Activated naive CD4-positive, alpha-beta T cell treated with anti-CD3 and anti-CD28 coated beads for 36 hours (primary cell): ENCODE measurements around the gene C1QTNF8. TPM values are rescaled to one million over a fixed set of nuclear protein-coding genes. Genes with fewer than 3 reads are reported as not detected.

Experiments used
- CTCF ChIA-PET: fragments of 350-600 bp; sonication (Branson Sonifier 250); formaldehyde crosslinking; loops from one replicate; lab custom pipeline; 2021; ENCODE audit warnings: antibody characterized with exemption; lab: Charles Lee
- DNase-seq: peaks from one replicate; pipeline ENCODE4 v3.0.0-alpha.2; 2020
- H3K27ac Mint-ChIP-seq: one replicate; pipeline ENCODE4 v1.8.0; 2021; ENCODE audit warnings: mild to moderate bottlenecking, mixed read lengths
- H3K27me3 Mint-ChIP-seq: one replicate; pipeline ENCODE4 v1.8.0; 2021; ENCODE audit warnings: low read depth, mixed read lengths
- H3K36me3 Mint-ChIP-seq: one replicate; pipeline ENCODE4 v1.8.0; 2021; ENCODE audit warnings: low read depth, mixed read lengths
- H3K4me1 Mint-ChIP-seq: one replicate; pipeline ENCODE4 v1.8.0; 2021; ENCODE audit warnings: low read depth, mixed read lengths
- H3K4me3 Mint-ChIP-seq: one replicate; pipeline ENCODE4 v1.8.0; 2021; ENCODE audit warnings: mild to moderate bottlenecking, moderate library complexity, mixed read lengths
- H3K9me3 Mint-ChIP-seq: one replicate; pipeline ENCODE4 v1.8.0; 2021; ENCODE audit warnings: mixed read lengths
- intact Hi-C: fragments of 100-400 bp; cut with micrococcal nuclease; formaldehyde crosslinking; loops from one replicate; pipeline ENCODE4 v1.15.1; 2023
- total RNA-seq, 2 experiments: library from RNA; stranded (reverse); gene quantifications; one replicate each; pipeline ENCODE4 v1.2.3, GENCODE V29; 2021

The C1QTNF8 gene, protein sequence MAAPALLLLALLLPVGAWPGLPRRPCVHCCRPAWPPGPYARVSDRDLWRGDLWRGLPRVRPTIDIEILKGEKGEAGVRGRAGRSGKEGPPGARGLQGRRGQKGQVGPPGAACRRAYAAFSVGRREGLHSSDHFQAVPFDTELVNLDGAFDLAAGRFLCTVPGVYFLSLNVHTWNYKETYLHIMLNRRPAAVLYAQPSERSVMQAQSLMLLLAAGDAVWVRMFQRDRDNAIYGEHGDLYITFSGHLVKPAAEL
- not detected for total RNA-seq

DNA sequence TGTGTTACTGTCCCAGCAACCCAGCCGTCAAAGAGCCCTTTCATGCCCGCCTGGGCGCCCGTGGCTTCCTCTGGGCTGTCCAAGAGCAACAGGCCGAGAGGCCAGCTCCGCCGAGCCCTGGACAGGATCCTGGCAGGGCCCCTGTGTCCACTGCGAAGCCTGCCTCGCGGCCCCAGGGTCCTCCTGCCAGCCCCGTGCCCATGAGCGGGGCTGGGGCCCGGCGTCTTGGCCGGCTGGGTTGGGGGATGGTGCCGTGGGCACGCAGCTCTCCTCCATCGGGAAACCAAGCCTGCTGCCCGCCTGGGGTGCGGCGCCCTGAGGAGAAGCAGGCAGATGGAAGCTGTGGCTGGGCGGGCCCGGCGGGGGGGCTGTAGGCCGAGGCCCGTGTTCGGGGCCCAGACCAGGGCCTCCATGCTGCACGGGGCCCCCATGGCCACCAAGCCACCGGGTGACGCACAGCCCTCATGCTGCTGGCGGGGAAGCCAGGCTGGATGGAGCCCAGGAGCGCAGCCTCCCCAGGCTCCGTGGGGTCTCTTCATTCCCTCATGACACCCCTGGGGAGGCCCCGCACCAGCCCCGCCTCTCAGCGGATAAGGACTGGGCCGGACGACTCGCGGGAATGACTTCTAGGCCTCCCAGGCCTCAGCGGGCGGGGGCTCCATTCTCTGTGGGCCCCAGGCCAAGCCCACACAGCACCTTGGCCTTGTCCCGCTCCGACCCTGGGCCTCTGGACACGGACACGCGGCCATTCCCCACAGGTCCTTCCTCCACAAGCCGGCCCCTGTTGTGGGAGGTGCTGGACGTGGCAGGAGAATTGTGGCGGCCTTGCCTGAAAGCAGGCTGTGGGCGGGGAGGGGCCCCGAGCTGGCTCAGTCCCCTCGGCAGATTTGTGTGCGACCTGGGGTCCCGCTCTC is at the start of gene C1QTNF8:
Gene C1QTNF8, minus strand, starts transcription at position 76 of the 914 bp plus-strand sequence. CDS start 1,322 bp downstream, outside the sequence.
- Mint-ChIP-seq H3K9me3 (peaks cover 3% of the 10 kb centered on the region), H3K27ac (no peak within 1 kb of the TSS), H3K27me3 (peaks cover 2% of the 10 kb centered on the region), H3K4me1 (no peaks in the 10 kb centered on the region), H3K36me3 (no peaks in the 10 kb centered on the region), H3K4me3 (no peak within 1 kb of the TSS)
- CTCF ChIA-PET: interaction anchor here (0.6 kb wide), 1 partner anchor 10 kb away, joined by 3 read pairs; no protein-coding TSS in a partner anchor
- intact Hi-C loops: no loop called here
- DNase-seq: no peak

DNA sequence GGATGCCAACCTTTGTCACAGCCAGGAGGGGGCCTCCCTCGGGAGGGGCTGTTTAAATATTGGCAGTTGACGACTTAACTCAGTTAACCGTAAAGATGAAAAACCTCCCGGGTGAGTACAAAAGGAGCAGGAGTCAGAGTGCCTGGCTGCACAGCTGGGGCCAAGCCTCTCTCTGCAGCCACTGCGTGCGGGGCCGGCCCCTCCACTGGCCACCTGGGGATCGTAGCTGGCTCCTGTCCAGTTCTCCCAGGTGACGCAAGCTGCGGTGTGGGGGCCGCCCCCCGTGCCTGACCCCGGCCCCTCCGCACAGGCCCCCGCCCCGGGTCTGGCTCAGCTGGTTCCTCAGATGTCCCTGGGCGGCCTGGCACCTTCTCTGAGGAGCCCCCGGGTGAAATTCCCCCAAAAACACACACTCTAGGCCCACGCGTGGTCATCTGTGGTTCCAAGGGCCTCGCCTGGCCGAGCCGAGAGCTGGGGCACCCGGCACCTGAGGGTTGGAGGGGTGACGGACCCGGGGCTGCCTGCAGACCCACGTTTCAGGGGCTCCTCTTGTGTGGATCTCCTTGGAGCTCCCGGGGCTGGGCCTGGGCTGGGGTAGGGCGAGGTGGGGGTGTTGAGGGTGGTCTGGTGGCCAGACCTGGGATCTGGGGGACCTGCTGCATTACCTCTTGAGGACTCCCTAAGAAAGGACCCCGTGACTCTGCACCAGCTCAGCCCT is 49.5 kb upstream of the C1QTNF8 start:
- DNase-seq: no peak
- CTCF ChIA-PET: no interaction called here
- Mint-ChIP-seq H3K27ac (no peak overlapping the region), H3K4me1 (no peaks in the 10 kb centered on the region), H3K36me3 (no peaks in the 10 kb centered on the region), H3K27me3 (no peaks in the 10 kb centered on the region), H3K4me3 (no peak overlapping the region), H3K9me3 (peaks cover 5% of the 10 kb centered on the region)
- intact Hi-C loops: no loop called here

DNA sequence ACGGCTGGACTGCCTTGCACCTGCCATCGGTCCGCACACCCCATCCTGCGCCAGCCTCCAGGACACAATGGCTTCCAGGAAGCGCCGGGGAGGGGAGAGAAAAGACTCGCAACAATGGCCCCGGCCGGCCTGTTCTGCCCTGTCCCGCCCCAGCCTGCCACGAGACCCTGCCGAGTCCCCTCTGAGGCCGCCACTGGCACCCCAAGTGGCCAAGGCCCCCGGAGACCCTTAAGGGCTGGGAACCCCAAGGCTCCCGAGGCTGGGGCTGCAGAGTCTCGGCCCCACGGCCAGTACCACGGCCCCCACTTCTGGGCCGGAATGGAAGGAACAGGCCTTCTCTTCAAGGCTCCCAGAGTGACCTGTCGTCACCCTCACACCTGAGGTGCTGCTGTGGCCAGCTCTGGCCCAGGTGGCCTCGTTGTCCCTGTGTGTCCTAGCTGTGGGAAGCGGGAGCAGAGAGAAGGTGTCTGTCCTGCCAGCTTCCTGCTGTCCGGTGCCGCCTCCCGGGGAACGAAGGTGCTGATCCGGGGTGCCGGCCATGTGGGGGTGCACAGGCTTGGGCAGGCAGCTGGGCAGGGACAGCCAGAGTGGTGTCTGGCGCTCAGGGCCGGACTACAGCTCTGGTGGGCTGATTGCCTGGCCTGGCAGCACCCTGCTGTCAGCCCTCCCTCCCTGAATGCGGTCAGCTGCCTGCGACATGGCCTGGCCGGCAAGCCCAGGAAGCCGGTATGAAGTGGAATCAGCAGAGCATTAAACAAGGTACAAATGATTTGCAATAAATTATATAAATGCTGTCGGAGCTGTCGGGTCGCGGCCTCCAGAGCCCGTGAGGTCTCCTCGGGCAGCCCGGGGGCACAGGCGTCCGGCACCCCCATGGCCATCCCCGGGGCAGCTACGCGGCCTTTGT is 48.7 kb upstream of the C1QTNF8 start:
- DNase-seq: no peak
- Mint-ChIP-seq H3K27me3 (no peaks in the 10 kb centered on the region), H3K9me3 (peaks cover 5% of the 10 kb centered on the region), H3K27ac (no peak overlapping the region), H3K4me1 (no peaks in the 10 kb centered on the region), H3K4me3 (no peak overlapping the region), H3K36me3 (no peaks in the 10 kb centered on the region)
- CTCF ChIA-PET: no interaction called here
- intact Hi-C loops: no loop called here

DNA sequence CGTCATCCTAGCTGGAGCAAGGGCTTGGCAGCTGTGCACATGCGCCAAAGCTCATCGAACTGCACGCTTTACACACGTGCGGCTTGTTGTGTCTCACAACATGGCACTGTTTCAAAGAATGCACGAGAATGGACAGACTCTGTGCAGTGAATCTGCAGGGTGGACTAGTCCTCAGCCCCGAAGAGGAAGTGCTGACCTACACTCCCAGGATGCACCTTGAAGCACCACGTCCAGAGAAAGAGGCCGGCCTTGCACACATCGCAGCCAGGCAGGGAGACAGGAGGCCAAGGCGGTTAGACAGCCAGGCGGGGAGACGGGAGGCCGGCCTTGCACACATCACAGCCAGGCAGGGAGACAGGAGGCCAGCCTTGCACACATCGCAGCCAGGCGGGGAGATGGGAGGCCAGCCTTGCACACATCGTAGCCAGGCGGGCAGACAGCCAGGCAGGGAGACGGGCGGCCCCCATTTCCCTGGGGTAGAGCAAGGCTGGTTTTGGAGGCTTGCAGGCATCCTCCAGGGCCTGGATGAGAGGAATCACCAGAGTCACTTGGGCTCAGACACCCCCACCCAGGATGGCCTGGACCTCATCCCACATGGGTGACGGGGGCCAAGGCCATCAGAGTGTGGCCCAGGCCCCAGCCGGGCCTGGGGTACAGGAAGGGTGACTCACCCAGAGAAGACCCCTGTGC is 47.9 kb upstream of the C1QTNF8 start:
- Mint-ChIP-seq H3K27ac (no peak overlapping the region), H3K36me3 (no peaks in the 10 kb centered on the region), H3K4me1 (no peaks in the 10 kb centered on the region), H3K4me3 (no peak overlapping the region), H3K27me3 (no peaks in the 10 kb centered on the region), H3K9me3 (peaks cover 5% of the 10 kb centered on the region)
- CTCF ChIA-PET: no interaction called here
- DNase-seq: no peak
- intact Hi-C loops: no loop called here

DNA sequence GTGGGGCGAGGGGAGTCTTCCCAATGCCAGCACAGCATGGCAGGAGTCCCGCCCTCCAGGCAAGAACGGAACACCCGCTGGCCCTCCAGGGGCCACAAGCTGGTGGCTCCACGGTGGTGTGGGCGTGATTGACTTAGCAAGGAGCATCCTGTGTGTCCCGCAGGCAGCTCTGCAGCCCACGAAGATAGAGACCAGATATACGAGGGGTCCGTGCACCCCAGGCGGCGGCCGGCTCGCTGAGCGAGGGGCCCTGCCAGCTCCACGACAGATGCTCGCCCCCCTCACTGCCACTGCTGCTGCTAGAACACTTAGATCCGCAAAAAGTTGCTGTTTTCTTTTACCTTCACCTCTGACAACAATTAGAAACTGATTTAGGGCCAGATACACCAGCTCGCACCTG is 46.9 kb upstream of the C1QTNF8 start:
- Mint-ChIP-seq H3K36me3 (no peaks in the 10 kb centered on the region), H3K27me3 (no peaks in the 10 kb centered on the region), H3K9me3 (peaks cover 5% of the 10 kb centered on the region), H3K4me3 (no peak overlapping the region), H3K27ac (no peak overlapping the region), H3K4me1 (no peaks in the 10 kb centered on the region)
- intact Hi-C loops: no loop called here
- CTCF ChIA-PET: no interaction called here
- DNase-seq: no peak

DNA sequence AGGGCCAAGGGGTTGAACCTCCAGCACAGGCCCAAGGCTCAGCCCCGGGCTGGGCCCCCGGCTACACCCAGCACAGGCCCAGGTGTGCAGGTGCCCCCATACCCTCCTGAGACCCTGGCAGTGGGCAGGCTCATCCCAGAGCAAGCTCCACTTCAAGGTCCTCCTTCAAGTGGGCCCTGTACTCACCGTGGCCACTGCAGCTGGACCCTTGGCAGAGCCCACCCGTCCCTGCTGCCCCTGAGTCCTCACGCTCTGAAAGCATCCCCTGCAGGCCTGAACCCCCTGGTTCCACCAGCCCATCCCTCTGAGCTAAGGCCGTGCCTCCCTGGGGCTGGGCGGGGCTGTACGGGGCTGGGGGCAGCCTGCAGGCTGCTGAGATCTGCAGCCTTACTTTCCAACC is 45.7 kb upstream of the C1QTNF8 start:
- H3K9me3 Mint-ChIP-seq: no peaks in the 10 kb centered on the region
- CTCF ChIA-PET: no interaction called here
- H3K27ac Mint-ChIP-seq: no peak overlapping the region
- DNase-seq: no peak
- no peak overlapping the region for H3K4me3 Mint-ChIP-seq
- H3K36me3 Mint-ChIP-seq: no peaks in the 10 kb centered on the region
- H3K4me1 Mint-ChIP-seq: no peaks in the 10 kb centered on the region
- intact Hi-C loops: no loop called here
- no peaks in the 10 kb centered on the region for H3K27me3 Mint-ChIP-seq

DNA sequence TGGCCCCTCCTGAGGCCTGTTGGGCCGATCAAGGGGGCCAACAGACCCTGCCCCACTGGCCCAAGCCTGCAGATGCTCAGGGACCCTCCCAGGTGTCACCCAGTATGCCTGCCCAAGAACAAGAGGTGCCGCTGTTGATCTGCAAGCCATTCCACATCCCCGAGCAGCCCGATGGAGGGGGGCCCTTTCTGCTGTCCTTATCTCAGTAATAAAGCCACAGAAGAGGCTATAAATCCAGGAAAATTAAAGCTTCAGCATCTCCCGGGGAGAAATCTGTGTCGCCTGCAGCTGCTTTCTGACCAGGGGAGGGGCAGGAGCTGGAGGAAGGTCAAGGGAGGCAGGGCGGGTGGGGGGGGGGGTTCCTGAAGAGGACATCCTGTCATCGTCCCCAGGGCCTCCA is 45.1 kb upstream of the C1QTNF8 start:
- CTCF ChIA-PET: no interaction called here
- no peaks in the 10 kb centered on the region for H3K4me1 Mint-ChIP-seq
- intact Hi-C loops: no loop called here

DNA sequence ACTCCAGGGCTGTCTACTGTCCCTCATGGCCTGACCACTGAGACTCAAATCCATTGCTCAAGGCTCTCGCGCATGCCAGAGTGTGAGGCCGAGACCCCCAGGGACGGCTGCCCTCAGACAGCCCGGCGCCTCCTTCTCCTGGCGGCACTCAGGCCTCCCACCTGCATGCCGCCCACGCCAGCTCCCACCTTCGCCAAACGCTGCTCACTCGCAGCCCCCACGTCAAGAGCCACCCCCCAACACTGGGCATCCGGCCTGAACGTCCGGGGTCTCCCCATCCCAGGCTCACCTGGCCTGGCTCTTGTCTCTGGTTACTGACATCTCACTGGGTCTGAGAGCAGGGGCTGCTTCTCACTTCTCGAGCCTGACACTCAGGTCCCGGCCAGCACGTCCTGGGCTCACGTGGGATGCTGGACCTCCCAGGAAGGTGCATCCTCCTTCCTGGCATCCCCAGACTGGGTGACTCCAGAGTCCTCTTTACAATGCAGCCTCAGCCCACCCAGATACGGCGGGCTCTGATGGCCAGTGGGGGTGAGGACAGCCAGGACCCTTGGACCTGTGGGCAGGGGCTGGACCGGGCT is 44.6 kb upstream of the C1QTNF8 start:
- intact Hi-C loops: no loop called here
- H3K9me3 Mint-ChIP-seq: no peaks in the 10 kb centered on the region
- no peaks in the 10 kb centered on the region for H3K4me1 Mint-ChIP-seq
- H3K27ac Mint-ChIP-seq: no peak overlapping the region
- H3K4me3 Mint-ChIP-seq: no peak overlapping the region
- H3K36me3 Mint-ChIP-seq: no peaks in the 10 kb centered on the region
- no peak for DNase-seq
- CTCF ChIA-PET: no interaction called here
- H3K27me3 Mint-ChIP-seq: no peaks in the 10 kb centered on the region

More for the DNA sequence above, 45.1 kb upstream of the C1QTNF8 start:
- Mint-ChIP-seq H3K4me3 (no peak overlapping the region), H3K27me3 (no peaks in the 10 kb centered on the region), H3K36me3 (no peaks in the 10 kb centered on the region), H3K27ac (no peak overlapping the region), H3K9me3 (no peaks in the 10 kb centered on the region)
- no peak for DNase-seq

DNA sequence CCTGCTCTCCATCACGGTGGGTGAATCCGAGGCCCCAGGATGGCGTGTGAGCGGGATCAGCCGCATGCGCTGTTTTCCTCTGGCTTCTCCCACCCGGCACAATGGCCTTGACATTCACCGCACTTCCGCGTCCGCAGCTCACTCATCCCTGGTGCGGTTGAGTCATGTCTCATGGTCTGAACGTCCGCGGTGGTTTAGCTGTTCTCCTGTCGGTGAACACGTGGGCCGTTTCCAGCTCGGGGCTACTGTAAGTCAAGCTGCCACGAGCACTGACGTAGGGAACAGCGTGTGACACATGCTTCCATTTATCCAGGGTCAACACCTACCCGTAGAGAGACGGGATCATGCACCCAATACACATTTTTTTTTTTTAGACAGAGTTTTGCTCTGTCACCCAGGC is 41.6 kb upstream of the C1QTNF8 start:
- no peaks in the 10 kb centered on the region for H3K36me3 Mint-ChIP-seq
- H3K9me3 Mint-ChIP-seq: no peaks in the 10 kb centered on the region
- DNase-seq: no peak
- no peak overlapping the region for H3K4me3 Mint-ChIP-seq
- no peak overlapping the region for H3K27ac Mint-ChIP-seq
- intact Hi-C loops: no loop called here
- CTCF ChIA-PET: no interaction called here
- no peaks in the 10 kb centered on the region for H3K4me1 Mint-ChIP-seq
- no peaks in the 10 kb centered on the region for H3K27me3 Mint-ChIP-seq

DNA sequence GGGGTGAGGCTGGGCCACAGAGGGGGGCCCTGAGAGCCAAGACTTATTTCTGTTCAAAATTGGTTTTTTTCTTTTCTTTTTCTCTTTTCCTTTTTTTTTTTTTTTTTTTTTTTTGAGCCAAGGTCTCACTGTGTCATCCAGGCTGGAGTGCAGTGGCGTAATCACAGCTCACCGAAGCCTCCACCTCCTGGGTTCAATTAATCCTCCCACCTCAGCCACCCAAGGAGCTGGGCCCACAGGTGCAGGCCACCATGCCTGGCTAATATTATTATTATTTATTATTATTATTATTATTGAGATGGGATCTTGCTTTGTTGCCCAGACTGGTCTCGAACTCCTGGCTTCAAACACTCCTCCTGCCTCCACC is 39.4 kb upstream of the C1QTNF8 start:
- Mint-ChIP-seq H3K4me3 (no peak overlapping the region), H3K4me1 (no peaks in the 10 kb centered on the region), H3K27ac (no peak overlapping the region), H3K9me3 (no peaks in the 10 kb centered on the region), H3K27me3 (no peaks in the 10 kb centered on the region), H3K36me3 (no peaks in the 10 kb centered on the region)
- CTCF ChIA-PET: interaction anchor here (0.5 kb wide), 1 partner anchor 72 kb away, joined by 4 read pairs; no protein-coding TSS in a partner anchor
- intact Hi-C loops: no loop called here
- DNase-seq: no peak

DNA sequence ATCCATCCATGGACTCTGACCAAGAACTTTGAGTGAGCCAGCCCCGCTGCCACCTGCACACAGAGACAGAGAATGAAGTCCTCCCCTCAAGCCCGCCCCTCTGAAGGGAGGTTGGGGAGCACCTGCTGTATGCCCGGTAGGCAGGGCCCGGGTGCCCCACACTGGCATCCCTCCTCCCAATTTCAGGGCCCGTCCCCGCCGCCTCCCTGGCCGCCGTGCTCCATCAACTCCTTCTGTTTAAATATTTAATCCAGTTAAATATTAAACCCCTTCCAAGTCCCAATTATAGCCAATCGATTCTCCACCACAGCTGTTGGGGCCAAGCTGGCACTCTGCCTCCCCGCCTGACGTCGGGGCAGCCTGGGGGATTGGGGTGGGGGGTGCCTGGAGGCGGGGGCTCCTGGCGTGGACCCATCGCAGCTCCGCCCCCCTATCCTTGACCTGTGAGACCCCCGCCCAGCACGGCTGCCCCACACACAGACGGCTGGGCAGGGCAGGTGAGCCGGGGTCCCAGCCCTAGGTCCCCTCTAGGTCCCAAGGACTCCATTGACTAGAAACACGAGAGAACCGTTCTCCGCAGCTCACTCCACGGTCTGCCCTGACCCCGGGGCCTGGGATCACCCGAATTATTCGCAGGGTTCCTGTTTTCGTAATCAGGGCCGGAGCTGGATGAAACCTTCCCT is 38.9 kb upstream of the C1QTNF8 start:
- no peak overlapping the region for H3K27ac Mint-ChIP-seq
- no peak for DNase-seq
- intact Hi-C loops: no loop called here
- no peaks in the 10 kb centered on the region for H3K9me3 Mint-ChIP-seq
- no peak overlapping the region for H3K4me3 Mint-ChIP-seq
- no peaks in the 10 kb centered on the region for H3K27me3 Mint-ChIP-seq
- H3K4me1 Mint-ChIP-seq: no peaks in the 10 kb centered on the region
- CTCF ChIA-PET: interaction anchor here (0.5 kb wide), 1 partner anchor 72 kb away, joined by 4 read pairs; no protein-coding TSS in a partner anchor
- no peaks in the 10 kb centered on the region for H3K36me3 Mint-ChIP-seq
